Adrenal gland (tissue), 5 donors: Measurements from ENCODE around the gene AAMDC.

ENCODE experiments used
- CTCF ChIP-seq, 6 experiments: fragments of 450-650 bp in 4 of 6; fragments of 200-600 bp in 2 of 6; sonication (generic) in 1 of 6; IDR thresholded peaks; 1 replicate in 5 of 6; 2 replicates in 1 of 6; pipeline versions ENCODE4 v1.5.1 to v1.8.0; 2016 to 2021; ENCODE audit warnings: antibody characterized with exemption in 6 of 6, mild to moderate bottlenecking in 2 of 6, moderate library complexity in 1 of 6
- POLR2A ChIP-seq, 2 donors: fragments of 450-650 bp; IDR thresholded peaks; one replicate each; pipeline ENCODE4 v1.6.1; 2017; ENCODE audit warnings: antibody characterized with exemption in 2 of 2, mild to moderate bottlenecking in 2 of 2, moderate library complexity in 1 of 2
- donor health status: DM: no; HTN: no; CAD: no.

GRCh38 chr11:77868744-77869143 is 47.8 kb downstream of the AAMDC start:
- TF ChIP-seq CTCF (IDR thresholded peaks at IDR 0.05) (no peak), POLR2A (IDR thresholded peaks at IDR 0.05) (no peak)
